Right atrium auricular region (tissue), 2 donors: Measurements from ENCODE around the gene BCL2. TPM values are rescaled to one million over a fixed set of nuclear protein-coding genes. Genes with fewer than 3 reads are reported as not detected.

Source experiments
- DNase-seq: peaks from one replicate; pipeline ENCODE4 v3.0.0-alpha.2; 2019; ENCODE audit warnings: low spot score
- H3K27ac ChIP-seq, 2 donors: fragments of 200-600 bp; sonication (generic); 1 replicate in 1 of 2; 2 replicates in 1 of 2; pipeline ENCODE4 v1.5.1; 2016 to 2019
- H3K27me3 ChIP-seq, 2 donors: fragments of 200-600 bp; sonication (generic); one replicate each; pipeline versions ENCODE4 v1.5.1 to v1.6.0; 2017 to 2019
- H3K36me3 ChIP-seq: fragments of 200-600 bp; sonication (generic); one replicate; pipeline ENCODE4 v1.5.1; 2016
- H3K4me1 ChIP-seq, 2 donors: fragments of 200-600 bp; sonication (generic); one replicate each; pipeline versions ENCODE4 v1.5.1 to v1.6.0; 2017 to 2019
- H3K4me3 ChIP-seq, 2 donors: fragments of 200-600 bp; sonication (generic); 1 replicate in 1 of 2; 2 replicates in 1 of 2; pipeline ENCODE4 v1.5.1; 2017 to 2019; ENCODE audit warnings: mild to moderate bottlenecking in 1 of 2, moderate library complexity in 1 of 2
- H3K9me3 ChIP-seq, 2 donors: fragments of 200-600 bp; sonication (generic); one replicate each; pipeline ENCODE4 v1.5.1; 2019
- CTCF ChIP-seq, 2 donors: fragments of 200-600 bp; sonication (generic); IDR thresholded peaks; one replicate each; pipeline ENCODE4 v1.5.1; 2019; ENCODE audit warnings: antibody characterized with exemption in 2 of 2
- total RNA-seq, 2 donors: library from RNA; depleted of rRNA; stranded (reverse); fragments of >200 nt; gene quantifications; one replicate each; pipeline ENCODE4 v1.1.0, GENCODE V29; 2016

The BCL2 gene
- total RNA-seq, 2 donors from 2014 or later = 6.5 to 8.0 TPM

GRCh38 chr18:63272638-63273037 is 46.9 kb downstream of the BCL2 start:
- no peak overlapping the region for H3K4me3 ChIP-seq
- H3K9me3 ChIP-seq = no peaks in the 10 kb centered on the region
- H3K27ac ChIP-seq = no peak overlapping the region
- peaks cover 0 to 10% of the 10 kb centered on the region in 2 donors for H3K4me1 ChIP-seq
- no peak for TF ChIP-seq CTCF (IDR thresholded peaks at IDR 0.05)
- no peak for DNase-seq
- no peaks in the 10 kb centered on the region for H3K36me3 ChIP-seq
- H3K27me3 ChIP-seq = no peaks in the 10 kb centered on the region

- Histone ChIP-seq H3K36me3 (no peaks in the 10 kb centered on the region), H3K4me1 (peaks cover 0 to 10% of the 10 kb centered on the region in 2 donors), H3K27ac (peak overlapping the region in 1 of 2 donors; percentile 9)
Observed at GRCh38 chr18:63271881-63272299, 47.7 kb downstream of the BCL2 start.

GRCh38 chr18:63271148-63271547 is 48.4 kb downstream of the BCL2 start:
- no peak for TF ChIP-seq CTCF (IDR thresholded peaks at IDR 0.05)
- Histone ChIP-seq H3K27ac (no peak overlapping the region), H3K9me3 (no peaks in the 10 kb centered on the region), H3K4me3 (no peak overlapping the region), H3K36me3 (no peaks in the 10 kb centered on the region), H3K27me3 (no peaks in the 10 kb centered on the region), H3K4me1 (peaks cover 0 to 10% of the 10 kb centered on the region in 2 donors)
- DNase-seq = no peak

More at GRCh38 chr18:63271881-63272299, 47.7 kb downstream of the BCL2 start:
- no peak for DNase-seq
- Histone ChIP-seq H3K4me3 (no peak overlapping the region), H3K27me3 (no peaks in the 10 kb centered on the region), H3K9me3 (no peaks in the 10 kb centered on the region)
- no peak for TF ChIP-seq CTCF (IDR thresholded peaks at IDR 0.05)

- H3K4me3 ChIP-seq = no peak overlapping the region
- no peaks in the 10 kb centered on the region for H3K27me3 ChIP-seq
- H3K9me3 ChIP-seq = no peaks in the 10 kb centered on the region
- DNase-seq = no peak
- no peaks in the 10 kb centered on the region for H3K36me3 ChIP-seq
- H3K4me1 ChIP-seq = peaks cover 0 to 13% of the 10 kb centered on the region in 2 donors
- H3K27ac ChIP-seq = no peak overlapping the region
- TF ChIP-seq CTCF (IDR thresholded peaks at IDR 0.05) = no peak
Observed at GRCh38 chr18:63267975-63268721, 51.4 kb downstream of the BCL2 start.

GRCh38 chr18:63266888-63267790 is 52.4 kb downstream of the BCL2 start:
- H3K4me1 ChIP-seq = peaks cover 0 to 22% of the 10 kb centered on the region in 2 donors

More at GRCh38 chr18:63266888-63267790, 52.4 kb downstream of the BCL2 start:
- Histone ChIP-seq H3K9me3 (no peaks in the 10 kb centered on the region), H3K27me3 (no peaks in the 10 kb centered on the region), H3K36me3 (no peaks in the 10 kb centered on the region), H3K27ac (no peak overlapping the region), H3K4me3 (no peak overlapping the region)
- DNase-seq = no peak
- TF ChIP-seq CTCF (IDR thresholded peaks at IDR 0.05) = no peak
